Activated naive CD8-positive, alpha-beta T cell treated with anti-CD3 and anti-CD28 coated beads, Interleukin-2, amount 10 ng/mL, durations not matched to agents 7 days and 5 days (primary cell): ENCODE measurements around the gene CACNA2D4. TPM values are rescaled to one million over a fixed set of nuclear protein-coding genes. Genes with fewer than 3 reads are reported as not detected.

Experiments used
- ATAC-seq: fragments of 150-1000 bp; cut with Tn5 transposase; one replicate; pipeline ENCODE4 v1.10.0; 2021; ENCODE audit warnings: low read depth, moderate library complexity
- POLR2A ChIA-PET: fragments of 350-600 bp; sonication (Branson Sonifier 250); formaldehyde crosslinking; loops from one replicate; lab custom pipeline; 2021; ENCODE audit warnings: antibody characterized with exemption; lab: Charles Lee
- DNase-seq: peaks from one replicate; pipeline ENCODE4 v3.0.0; 2021
- H3K27ac Mint-ChIP-seq: one replicate; pipeline ENCODE4 v1.8.0; 2022; ENCODE audit warnings: mild to moderate bottlenecking, mixed read lengths
- H3K27me3 Mint-ChIP-seq: one replicate; pipeline ENCODE4 v1.8.0; 2022; ENCODE audit warnings: mild to moderate bottlenecking, moderate library complexity, mixed read lengths
- H3K36me3 Mint-ChIP-seq: one replicate; pipeline ENCODE4 v1.8.0; 2021; ENCODE audit warnings: mild to moderate bottlenecking, mixed read lengths
- H3K4me1 Mint-ChIP-seq: one replicate; pipeline ENCODE4 v1.8.0; 2021; ENCODE audit warnings: mixed read lengths
- H3K4me3 Mint-ChIP-seq: one replicate; pipeline ENCODE4 v1.8.0; 2022; ENCODE audit warnings: mild to moderate bottlenecking, moderate library complexity, mixed read lengths
- H3K9me3 Mint-ChIP-seq: one replicate; pipeline ENCODE4 v1.8.0; 2021; ENCODE audit warnings: mixed read lengths
- total RNA-seq, 2 experiments: library from RNA; stranded (reverse); gene quantifications; one replicate each; pipeline ENCODE4 v1.2.3, GENCODE V29; 2021

The CACNA2D4 gene
- total RNA-seq, 2 experiments from 2014 or later, result 8.0 to 10.4 TPM

DNA sequence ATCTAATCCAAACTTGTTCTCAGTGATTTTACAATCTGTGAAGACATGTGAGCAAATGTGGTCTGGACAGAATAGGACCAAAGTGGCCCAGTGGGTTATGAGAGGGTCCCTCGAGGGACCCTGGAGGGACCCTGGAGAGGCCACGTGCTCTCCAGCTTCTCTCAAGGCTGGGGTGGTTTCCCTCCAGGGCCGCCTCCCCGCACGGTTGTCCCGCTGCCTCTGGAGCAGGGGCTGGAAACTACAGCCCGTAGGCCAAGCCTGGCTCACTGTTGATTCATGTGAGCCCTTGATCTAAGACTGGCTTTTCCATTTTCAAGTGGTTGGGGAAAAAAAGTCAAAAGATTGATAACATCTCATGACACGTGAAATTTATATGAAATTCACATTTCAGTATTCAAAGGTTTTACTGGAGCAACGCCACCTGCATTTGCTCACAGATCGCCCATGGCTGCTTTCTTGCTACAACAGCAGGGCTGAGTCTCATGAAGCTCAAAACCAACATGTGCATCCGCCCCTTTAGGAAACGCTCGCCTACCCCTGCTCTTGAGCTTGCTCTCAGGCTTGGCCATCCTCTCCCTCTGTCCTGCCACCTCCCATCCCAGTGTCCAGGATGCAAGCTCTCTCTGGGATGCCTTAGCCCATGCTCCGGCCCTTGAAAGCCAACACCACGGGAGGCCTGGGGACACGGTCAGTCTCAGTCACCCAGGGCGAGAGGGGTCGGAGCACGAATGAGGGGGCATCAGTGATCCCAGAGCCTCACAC is 110.2 kb downstream of the CACNA2D4 start:
- no peak for DNase-seq
- no peaks in the 10 kb centered on the region for H3K36me3 Mint-ChIP-seq
- peaks cover 7% of the 10 kb centered on the region for H3K4me1 Mint-ChIP-seq
- H3K9me3 Mint-ChIP-seq, result peaks cover 1% of the 10 kb centered on the region
- no peaks in the 10 kb centered on the region for H3K27me3 Mint-ChIP-seq
- no peak overlapping the region for H3K4me3 Mint-ChIP-seq
- POLR2A ChIA-PET, result no interaction called here
- no peak overlapping the region for H3K27ac Mint-ChIP-seq
- ATAC-seq, result no peak

DNA sequence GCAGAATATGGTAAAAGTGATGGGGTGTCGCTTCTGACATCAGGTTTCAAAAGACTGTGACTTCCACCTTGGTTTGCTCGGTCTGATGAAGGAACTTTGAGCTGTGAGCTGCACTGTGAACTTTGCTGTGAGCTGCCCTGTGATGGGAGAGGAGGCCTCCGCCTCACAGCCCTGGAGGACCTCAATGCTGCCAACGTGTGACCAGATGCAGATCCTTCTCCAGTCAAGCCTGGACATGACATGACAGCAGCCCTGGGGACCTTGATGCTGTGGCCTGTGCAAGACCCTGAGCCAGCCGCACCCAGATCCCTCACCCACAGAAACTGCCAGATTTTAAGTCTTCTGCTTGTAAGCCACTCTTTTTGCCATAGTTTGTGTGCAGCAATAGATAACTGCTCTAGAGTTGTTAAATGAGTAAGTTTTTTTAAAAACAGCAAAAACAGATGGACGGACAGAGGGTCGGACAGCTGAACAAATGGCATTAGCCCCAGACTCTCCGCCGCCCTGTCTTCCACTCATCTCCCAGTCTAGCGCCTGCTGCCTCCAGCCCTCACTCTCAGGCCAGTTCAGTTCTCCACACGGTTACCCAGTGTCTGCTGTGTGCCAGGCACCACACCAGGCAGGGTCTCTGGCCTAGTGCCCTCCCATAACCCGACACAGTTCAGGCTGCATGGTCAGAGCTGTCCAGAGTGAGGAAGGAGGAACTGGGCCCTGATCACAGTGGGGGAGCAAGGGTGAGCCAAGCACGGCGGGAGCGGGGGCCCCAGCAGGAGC is 111.2 kb downstream of the CACNA2D4 start:
- H3K4me1 Mint-ChIP-seq, result peaks cover 7% of the 10 kb centered on the region
- ATAC-seq, result no peak
- H3K9me3 Mint-ChIP-seq, result peaks cover 1% of the 10 kb centered on the region
- H3K27me3 Mint-ChIP-seq, result no peaks in the 10 kb centered on the region
- no peak for DNase-seq
- H3K27ac Mint-ChIP-seq, result no peak overlapping the region
- H3K36me3 Mint-ChIP-seq, result no peaks in the 10 kb centered on the region
- H3K4me3 Mint-ChIP-seq, result no peak overlapping the region
- POLR2A ChIA-PET, result no interaction called here

DNA sequence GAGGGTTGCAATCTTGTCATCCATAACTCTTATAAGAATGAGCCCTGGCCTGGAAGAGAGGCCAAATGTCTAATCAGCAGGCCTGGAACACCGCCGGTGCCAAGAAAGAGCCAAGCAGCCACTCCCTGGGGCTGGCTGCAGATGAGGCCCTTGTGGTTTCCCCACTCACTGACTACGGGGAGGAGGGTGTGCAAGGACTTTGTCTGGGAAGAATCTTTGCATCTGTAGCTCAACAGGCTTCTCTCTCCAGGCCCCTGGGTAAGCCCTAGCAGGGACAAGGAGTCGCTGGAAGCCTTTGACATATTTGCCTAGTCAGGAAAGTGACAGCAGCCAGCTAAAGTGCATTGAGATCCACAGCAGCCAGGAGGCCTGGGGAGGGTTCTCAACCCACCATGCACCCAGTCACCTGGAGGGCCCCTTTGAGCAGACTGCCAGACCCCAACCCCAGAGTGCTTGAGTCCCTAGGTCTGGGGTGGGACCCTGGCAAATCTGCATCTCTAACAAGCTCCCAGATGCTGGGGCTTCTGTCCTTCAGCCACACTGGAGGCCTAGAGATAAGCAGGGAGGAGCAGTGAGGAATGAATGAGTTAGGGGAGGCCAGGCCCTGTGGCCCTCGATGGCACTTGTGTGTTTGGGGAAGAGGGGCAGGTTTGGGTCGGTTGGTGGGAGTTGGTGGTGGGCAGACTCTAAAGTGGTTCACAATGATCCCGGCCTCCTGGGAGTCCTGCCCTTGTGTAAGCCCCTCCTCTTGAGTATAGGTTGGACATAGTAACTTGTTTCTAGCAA is 112.0 kb downstream of the CACNA2D4 start:
- H3K27ac Mint-ChIP-seq, result no peak overlapping the region
- H3K9me3 Mint-ChIP-seq, result peaks cover 1% of the 10 kb centered on the region
- ATAC-seq, result no peak

DNA sequence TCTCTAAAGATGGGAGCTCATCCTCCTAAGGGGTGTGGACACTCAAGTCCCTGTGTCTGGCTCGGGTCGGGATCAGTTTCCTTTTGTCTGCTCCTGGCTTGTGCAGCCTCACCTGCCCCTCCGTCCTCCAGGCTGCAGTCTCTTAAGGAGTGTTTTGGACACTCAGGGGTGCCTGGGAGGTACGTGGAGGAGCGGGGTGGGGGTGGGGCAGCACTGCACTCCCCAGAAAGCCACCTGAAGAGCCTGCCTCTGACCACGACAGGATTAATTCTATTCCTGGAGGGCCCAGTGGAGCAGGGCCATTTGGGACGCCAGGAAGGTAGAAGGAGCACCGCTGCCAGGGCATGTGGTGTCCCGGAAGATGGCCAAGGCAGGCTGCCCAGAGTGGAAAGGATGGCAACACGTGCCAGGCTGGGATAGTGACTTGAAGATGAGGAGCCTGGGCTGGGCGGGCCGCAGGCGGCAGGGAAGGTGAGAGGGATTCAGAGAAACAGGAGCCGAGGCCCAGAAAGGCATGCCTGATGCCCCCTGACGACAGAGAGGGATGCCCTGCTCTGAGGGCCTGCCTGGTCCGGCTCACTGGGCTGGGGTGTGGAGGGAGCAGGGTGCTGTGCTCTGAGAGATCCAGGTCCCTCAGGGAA is 112.9 kb downstream of the CACNA2D4 start:
- no peak overlapping the region for H3K27ac Mint-ChIP-seq
- ATAC-seq, result no peak
- no peaks in the 10 kb centered on the region for H3K36me3 Mint-ChIP-seq
- H3K4me3 Mint-ChIP-seq, result no peak overlapping the region
- POLR2A ChIA-PET, result no interaction called here
- H3K4me1 Mint-ChIP-seq, result peaks cover 7% of the 10 kb centered on the region
- peaks cover 1% of the 10 kb centered on the region for H3K9me3 Mint-ChIP-seq
- DNase-seq, result peak; percentile 21
- no peaks in the 10 kb centered on the region for H3K27me3 Mint-ChIP-seq

More for the DNA sequence above, 112.0 kb downstream of the CACNA2D4 start:
- Mint-ChIP-seq H3K4me1 (peaks cover 7% of the 10 kb centered on the region), H3K27me3 (no peaks in the 10 kb centered on the region), H3K4me3 (no peak overlapping the region), H3K36me3 (no peaks in the 10 kb centered on the region)
- no peak for DNase-seq
- POLR2A ChIA-PET, result no interaction called here

DNA sequence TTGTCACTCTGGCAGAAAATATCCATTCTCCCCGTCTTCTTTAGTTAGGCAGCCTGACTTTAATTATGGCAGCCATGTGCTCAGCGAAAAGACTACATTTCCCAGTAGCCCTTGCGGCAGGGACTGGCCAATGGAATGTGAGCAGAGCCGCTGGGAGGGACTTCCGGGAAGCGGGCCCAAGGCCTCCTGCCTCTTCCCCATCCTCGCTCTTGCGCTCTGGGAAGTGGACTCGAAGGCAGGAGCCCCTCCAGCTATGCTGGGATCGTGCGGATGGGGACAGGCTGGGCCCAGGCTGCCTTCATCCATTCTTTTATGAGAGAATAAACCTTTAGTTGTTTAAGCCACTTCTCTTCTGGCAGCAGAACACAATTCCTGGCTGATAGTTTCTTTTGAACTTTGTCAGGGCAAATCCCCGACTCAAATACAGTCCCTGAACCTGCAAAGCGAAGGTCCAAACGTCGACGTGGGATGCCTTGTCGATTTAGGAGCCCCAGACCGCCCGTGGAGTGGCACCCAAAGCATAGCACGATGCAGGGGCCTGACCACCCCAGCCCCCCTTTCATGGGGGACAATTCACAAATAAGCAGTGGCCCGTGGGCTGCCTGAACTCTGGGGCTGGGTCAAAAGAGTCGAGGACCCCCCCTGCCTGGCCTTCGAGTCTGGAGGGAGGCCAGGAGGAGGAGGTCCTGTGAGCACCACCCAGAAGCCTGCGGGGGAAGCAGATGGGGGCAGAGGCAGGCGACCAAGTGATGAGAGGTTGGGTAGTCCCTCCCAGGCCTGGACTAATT is 113.7 kb downstream of the CACNA2D4 start:
- Mint-ChIP-seq H3K9me3 (peaks cover 1% of the 10 kb centered on the region), H3K27me3 (no peaks in the 10 kb centered on the region), H3K27ac (peak overlapping the region; percentile 75), H3K36me3 (no peaks in the 10 kb centered on the region), H3K4me1 (peaks cover 7% of the 10 kb centered on the region), H3K4me3 (peak overlapping the region; percentile 2)
- ATAC-seq (peak; percentile 93), DNase-seq (peak; percentile 77)
- POLR2A ChIA-PET, result no interaction called here

DNA sequence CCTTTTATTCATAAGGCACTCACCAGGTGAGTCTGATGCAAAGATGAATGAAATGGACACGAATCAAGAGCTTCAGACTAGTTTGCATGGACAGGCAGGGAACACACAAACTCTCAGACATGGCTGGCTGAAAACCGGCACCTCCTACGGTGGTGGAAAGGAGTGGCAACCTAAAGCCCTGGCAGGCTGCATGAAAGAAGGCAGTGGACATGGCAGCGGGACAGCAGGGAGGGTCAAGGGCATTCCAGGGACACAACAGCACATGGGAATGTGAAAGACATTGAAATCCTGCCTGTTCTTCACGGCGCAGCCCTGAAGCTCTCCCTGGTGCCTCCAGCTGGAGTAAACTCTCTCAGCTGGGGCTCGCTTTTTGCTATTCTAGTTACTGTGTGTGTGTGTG is 114.7 kb downstream of the CACNA2D4 start:
- H3K27me3 Mint-ChIP-seq, result no peaks in the 10 kb centered on the region
- no peak for ATAC-seq
- no peak overlapping the region for H3K4me3 Mint-ChIP-seq
- H3K9me3 Mint-ChIP-seq, result peaks cover 1% of the 10 kb centered on the region
- no peak overlapping the region for H3K27ac Mint-ChIP-seq
- DNase-seq, result peak; percentile 13
- H3K36me3 Mint-ChIP-seq, result no peaks in the 10 kb centered on the region
- POLR2A ChIA-PET, result no interaction called here
- H3K4me1 Mint-ChIP-seq, result peaks cover 7% of the 10 kb centered on the region

GRCh38 chr12:1801303-1801975 is 117.0 kb downstream of the CACNA2D4 start:
- no peaks in the 10 kb centered on the region for H3K36me3 Mint-ChIP-seq
- H3K27ac Mint-ChIP-seq, result no peak overlapping the region
- ATAC-seq, result no peak
- no peaks in the 10 kb centered on the region for H3K27me3 Mint-ChIP-seq
- peak; percentile 15 for DNase-seq
- H3K4me3 Mint-ChIP-seq, result no peak overlapping the region
- H3K4me1 Mint-ChIP-seq, result peaks cover 7% of the 10 kb centered on the region
- peaks cover 1% of the 10 kb centered on the region for H3K9me3 Mint-ChIP-seq
- POLR2A ChIA-PET, result no interaction called here

DNA sequence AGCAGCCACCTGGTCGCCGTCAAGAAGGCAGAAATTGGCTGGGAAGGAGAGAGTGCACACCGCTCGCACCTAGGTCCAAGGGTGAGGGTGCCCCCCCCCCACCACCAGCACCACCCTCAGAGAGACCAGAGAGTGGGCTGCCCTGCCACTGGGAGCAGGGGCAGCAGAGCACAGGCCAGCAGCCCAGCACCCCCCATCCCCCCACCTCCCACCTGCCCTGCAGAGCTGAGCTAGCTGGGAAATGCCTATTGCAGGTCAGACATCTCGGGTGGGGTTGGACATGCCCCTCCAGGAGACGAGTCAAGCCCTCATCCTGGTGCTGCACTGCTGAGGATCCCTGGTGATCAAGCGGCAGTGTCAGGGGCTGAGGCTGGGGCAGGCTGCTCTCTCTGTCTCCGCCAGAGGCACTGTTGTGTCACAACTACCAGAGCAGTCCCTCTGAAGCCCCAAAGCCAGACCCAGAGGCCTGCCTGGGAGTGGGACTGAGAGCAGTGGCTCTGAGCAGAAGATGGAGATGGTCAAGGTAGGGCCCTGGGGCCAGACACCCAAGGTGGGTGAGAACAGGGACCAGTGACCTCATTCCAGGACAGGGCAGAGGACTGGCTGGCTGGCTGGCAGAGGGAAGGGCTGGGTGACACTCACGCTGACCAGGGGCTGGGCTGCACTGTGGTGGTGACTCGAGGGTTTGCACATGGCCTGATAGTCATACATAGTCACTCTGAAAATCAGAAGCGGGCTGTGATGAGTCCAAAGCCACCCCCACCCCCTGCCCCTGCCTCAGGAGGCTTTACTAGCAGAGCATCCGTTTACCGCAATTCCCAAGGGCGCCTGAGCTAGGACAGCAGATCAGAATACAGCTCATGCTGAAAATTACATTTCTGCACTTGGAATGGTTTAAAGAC is 117.8 kb downstream of the CACNA2D4 start:
- DNase-seq (peak; percentile 26), ATAC-seq (no peak)
- H3K27me3 Mint-ChIP-seq, result no peaks in the 10 kb centered on the region
- H3K9me3 Mint-ChIP-seq, result peaks cover 1% of the 10 kb centered on the region
- H3K4me1 Mint-ChIP-seq, result peaks cover 12% of the 10 kb centered on the region
- H3K27ac Mint-ChIP-seq, result no peak overlapping the region
- POLR2A ChIA-PET, result no interaction called here
- no peaks in the 10 kb centered on the region for H3K36me3 Mint-ChIP-seq
- no peak overlapping the region for H3K4me3 Mint-ChIP-seq

DNA sequence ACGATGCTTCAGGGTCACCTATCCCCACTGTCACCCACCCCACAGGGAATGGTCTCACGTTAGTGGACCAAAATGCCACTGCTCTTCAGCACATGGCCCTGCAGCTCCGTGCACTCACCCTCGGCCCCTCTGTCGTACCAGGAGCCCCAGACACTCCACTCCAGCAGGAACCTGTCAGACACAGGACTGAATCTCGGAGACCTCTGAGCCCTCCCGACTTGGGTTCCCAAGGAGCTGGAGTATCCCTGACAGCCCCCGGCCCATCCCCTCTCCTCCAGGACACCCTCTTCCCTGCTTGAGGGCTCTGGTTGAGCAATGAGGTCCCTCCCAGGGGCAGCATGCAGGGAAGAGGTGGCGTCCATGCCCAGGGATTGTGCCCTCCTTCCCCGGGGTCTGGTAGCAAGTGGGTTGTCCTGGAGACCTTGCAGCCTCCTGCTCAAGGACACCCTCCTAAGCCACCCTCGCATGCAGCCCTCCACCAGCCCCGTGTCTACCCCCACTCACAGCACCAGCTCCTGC is 118.5 kb downstream of the CACNA2D4 start:
- Mint-ChIP-seq H3K9me3 (peaks cover 1% of the 10 kb centered on the region), H3K4me3 (no peak overlapping the region), H3K36me3 (no peaks in the 10 kb centered on the region), H3K4me1 (peaks cover 14% of the 10 kb centered on the region), H3K27me3 (no peaks in the 10 kb centered on the region), H3K27ac (no peak overlapping the region)
- peak; percentile 30 for DNase-seq
- ATAC-seq, result no peak
- POLR2A ChIA-PET, result no interaction called here

DNA sequence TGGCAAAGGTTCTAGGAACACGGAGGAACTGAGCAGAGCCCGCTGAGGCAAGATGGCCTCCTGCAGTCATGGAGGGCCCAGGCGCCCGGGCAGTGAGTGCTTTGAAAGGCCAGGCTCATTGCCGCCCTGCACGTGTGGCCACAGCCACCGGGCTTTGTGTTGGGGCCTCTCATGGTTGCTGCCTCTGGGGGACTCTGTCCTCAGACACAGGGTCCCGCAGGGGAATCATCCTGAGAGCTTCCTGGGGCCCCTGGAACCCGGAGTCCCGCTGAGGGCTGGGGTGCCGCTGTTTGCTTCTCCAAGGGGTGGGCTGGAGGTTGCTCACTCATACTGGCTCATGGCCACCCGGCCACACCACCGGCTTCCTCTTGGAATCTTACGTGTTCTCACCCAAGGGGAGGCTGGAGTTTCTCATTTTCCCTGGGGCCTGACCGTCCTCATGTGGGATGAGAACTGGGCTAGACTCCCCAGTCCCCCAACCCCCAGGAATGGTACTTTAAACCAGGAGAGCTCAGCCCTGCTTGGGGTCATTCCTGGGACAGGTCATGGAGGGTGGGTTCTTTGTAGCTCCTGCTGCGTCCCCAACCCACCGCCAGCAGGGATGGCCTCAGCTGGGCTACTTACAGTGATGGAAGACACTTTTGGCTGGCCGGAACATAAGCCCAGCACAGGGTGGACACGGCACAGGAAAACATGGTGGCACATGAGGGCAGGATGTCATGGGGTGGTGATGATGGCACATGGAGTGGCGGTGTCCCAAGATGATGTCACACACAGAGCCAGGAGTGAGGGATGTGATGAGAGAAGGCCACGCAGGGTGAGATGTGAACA is 119.2 kb downstream of the CACNA2D4 start:
- Mint-ChIP-seq H3K4me1 (peaks cover 10% of the 10 kb centered on the region), H3K27me3 (no peaks in the 10 kb centered on the region), H3K9me3 (no peaks in the 10 kb centered on the region), H3K36me3 (no peaks in the 10 kb centered on the region), H3K4me3 (no peak overlapping the region), H3K27ac (no peak overlapping the region)
- ATAC-seq (no peak), DNase-seq (peak; percentile 21)
- POLR2A ChIA-PET, result no interaction called here
